Embryonic facial prominence (tissue), 1 donor: ENCODE measurements around the gene ROBO3.

ENCODE experiments used
- DNase-seq: peaks from one replicate; pipeline ENCODE4 v3.0.0-alpha.2; 2016; ENCODE audit errors: extremely low spot score

Gene ROBO3

GRCh38 chr11:124876818-124877630 lies 11.8 kb downstream of the ROBO3 start:
- DNase-seq = no peak

GRCh38 chr11:124877631-124877909 lies 12.3 kb downstream of the ROBO3 start:
- DNase-seq = no peak

- no peak for DNase-seq
These were observed 12.9 kb downstream of the ROBO3 start for GRCh38 chr11:124877910-124878758.

GRCh38 chr11:124878759-124879492 lies 13.7 kb downstream of the ROBO3 start:
- DNase-seq = no peak

GRCh38 chr11:124879493-124880289 lies 14.5 kb downstream of the ROBO3 start:
- no peak for DNase-seq

- DNase-seq = no peak
These were observed 15.0 kb downstream of the ROBO3 start for GRCh38 chr11:124880290-124880611.

- DNase-seq = no peak
These were observed 15.7 kb downstream of the ROBO3 start for GRCh38 chr11:124880958-124881357.

GRCh38 chr11:124882339-124883071 lies 17.3 kb downstream of the ROBO3 start:
- DNase-seq = no peak

- no peak for DNase-seq
These were observed 19.1 kb downstream of the ROBO3 start for GRCh38 chr11:124884340-124884739.

- DNase-seq = no peak
These were observed 19.7 kb downstream of the ROBO3 start for GRCh38 chr11:124884869-124885479.

GRCh38 chr11:124886476-124886875 lies 21.2 kb downstream of the ROBO3 start:
- no peak for DNase-seq

- DNase-seq = no peak
These were observed 21.9 kb downstream of the ROBO3 start for GRCh38 chr11:124886978-124887666.

- no peak for DNase-seq
These were observed 22.4 kb downstream of the ROBO3 start for GRCh38 chr11:124887667-124888013.

GRCh38 chr11:124889191-124890091 lies 24.2 kb downstream of the ROBO3 start:
- DNase-seq = no peak

- DNase-seq = no peak
These were observed 24.9 kb downstream of the ROBO3 start for GRCh38 chr11:124890151-124890550.

- DNase-seq = no peak
These were observed 25.6 kb downstream of the ROBO3 start for GRCh38 chr11:124890683-124891372.

- DNase-seq = no peak
These were observed 26.2 kb downstream of the ROBO3 start for GRCh38 chr11:124891373-124891861.

GRCh38 chr11:124892146-124892545 lies 26.9 kb downstream of the ROBO3 start:
- DNase-seq = no peak
